HEK293 (cell line): ENCODE data around the gene HGS.

Experiments used
- ZNF184 ChIP-seq: fragments of 450-650 bp; IDR thresholded peaks from 2 replicates; pipeline ENCODE4 v1.5.1; 2018; ENCODE audit warnings: missing biosample characterization, mild to moderate bottlenecking, missing genetic modification characterization
- TF ChIP-seq, protein P1 (sequence below): fragments of 450-650 bp; formaldehyde crosslinking; IDR thresholded peaks from 2 replicates; pipeline ENCODE4 v1.5.1; 2016; ENCODE audit warnings: missing biosample characterization, missing genetic modification characterization

DNA sequence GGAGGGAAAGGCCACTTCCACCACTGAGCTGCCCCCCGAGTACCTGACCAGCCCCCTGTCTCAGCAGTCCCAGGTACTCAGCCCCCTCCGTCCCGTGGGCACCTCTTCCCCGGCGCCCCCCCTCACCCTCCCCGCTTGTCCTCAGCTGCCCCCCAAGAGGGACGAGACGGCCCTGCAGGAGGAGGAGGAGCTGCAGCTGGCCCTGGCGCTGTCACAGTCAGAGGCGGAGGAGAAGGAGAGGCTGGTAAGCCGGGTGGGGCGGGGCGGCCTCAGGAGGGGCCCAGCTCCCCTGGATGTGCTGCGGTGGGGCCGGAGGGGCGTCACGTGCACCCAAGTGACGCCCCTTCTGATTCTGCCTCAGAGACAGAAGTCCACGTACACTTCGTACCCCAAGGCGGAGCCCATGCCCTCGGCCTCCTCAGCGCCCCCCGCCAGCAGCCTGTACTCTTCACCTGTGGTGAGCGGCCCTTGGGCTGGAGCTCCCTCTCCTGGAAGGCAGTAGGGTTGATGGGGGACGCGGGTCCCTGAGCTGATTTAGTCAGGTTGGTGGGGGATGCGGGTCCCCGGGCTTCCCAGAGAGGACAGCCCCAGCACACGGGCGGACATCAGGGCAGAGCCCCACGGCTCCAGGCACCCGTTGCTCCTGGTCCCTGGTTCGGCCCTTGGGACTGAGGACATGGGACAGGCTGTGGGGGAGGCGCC, 9.8 kb downstream of the HGS start:
- TF ChIP-seq, protein P1, sequence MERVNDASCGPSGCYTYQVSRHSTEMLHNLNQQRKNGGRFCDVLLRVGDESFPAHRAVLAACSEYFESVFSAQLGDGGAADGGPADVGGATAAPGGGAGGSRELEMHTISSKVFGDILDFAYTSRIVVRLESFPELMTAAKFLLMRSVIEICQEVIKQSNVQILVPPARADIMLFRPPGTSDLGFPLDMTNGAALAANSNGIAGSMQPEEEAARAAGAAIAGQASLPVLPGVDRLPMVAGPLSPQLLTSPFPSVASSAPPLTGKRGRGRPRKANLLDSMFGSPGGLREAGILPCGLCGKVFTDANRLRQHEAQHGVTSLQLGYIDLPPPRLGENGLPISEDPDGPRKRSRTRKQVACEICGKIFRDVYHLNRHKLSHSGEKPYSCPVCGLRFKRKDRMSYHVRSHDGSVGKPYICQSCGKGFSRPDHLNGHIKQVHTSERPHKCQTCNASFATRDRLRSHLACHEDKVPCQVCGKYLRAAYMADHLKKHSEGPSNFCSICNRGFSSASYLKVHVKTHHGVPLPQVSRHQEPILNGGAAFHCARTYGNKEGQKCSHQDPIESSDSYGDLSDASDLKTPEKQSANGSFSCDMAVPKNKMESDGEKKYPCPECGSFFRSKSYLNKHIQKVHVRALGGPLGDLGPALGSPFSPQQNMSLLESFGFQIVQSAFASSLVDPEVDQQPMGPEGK (tag by site-specific recombination): no peak
- no peak for TF ChIP-seq ZNF184 (tag by site-specific recombination)
